GM10266 (cell line): Measurements from ENCODE around the gene TRIM4.
"Not testable (repeated sequence)": the region's sequence is repeated elsewhere in the genome, so short reads cannot be mapped to it uniquely, and the experiment has no call there.

Experiments
- DNase-seq: peaks from one replicate; pipeline ENCODE4 v3.0.0; 2012; ENCODE audit errors: extremely low spot score
- CTCF ChIP-seq: IDR thresholded peaks from 2 replicates; pipeline ENCODE4 v1.5.1; 2012; ENCODE audit warnings: mild to moderate bottlenecking, low read depth; ENCODE audit not compliant: control insufficient read depth, insufficient read depth; ENCODE audit errors: missing control alignments

TRIM4 gene

GRCh38 chr7:99881370-99881769 is 38.0 kb downstream of the TRIM4 start:
- TF ChIP-seq CTCF: no peak
- no peak for DNase-seq

GRCh38 chr7:99876933-99877332 is 42.4 kb downstream of the TRIM4 start, which contains the start of gene OR2AE1:
Gene OR2AE1 (minus strand): TSS chr7:99877033. CDS start chr7:99877033, 0 bp downstream.
- TF ChIP-seq CTCF: no peak
- no peak for DNase-seq

DNA sequence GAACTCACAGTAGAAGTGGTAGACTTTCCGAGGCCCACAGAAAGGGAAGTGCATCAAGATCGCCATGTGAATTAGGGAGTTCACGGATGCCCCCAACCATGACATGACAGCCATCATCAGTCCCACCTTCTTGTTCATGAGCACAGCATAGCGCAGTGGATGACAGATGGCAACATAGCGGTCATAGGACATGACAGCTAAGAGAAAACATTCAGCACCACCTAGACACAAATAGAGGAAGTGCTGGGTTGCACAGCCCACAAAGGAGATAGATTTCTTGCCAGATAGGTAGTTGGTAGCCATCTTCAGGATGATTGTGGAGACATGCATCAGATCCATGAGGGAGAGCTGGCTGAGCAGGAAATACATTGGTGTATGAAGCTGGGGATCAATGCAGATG is 42.8 kb downstream of the TRIM4 start:
- no peak for DNase-seq

GRCh38 chr7:99868246-99868645 is 51.1 kb downstream of the TRIM4 start:
- no peak for DNase-seq
- TF ChIP-seq CTCF: no peak

More for the DNA sequence above, 42.8 kb downstream of the TRIM4 start:
- TF ChIP-seq CTCF: no peak

DNA sequence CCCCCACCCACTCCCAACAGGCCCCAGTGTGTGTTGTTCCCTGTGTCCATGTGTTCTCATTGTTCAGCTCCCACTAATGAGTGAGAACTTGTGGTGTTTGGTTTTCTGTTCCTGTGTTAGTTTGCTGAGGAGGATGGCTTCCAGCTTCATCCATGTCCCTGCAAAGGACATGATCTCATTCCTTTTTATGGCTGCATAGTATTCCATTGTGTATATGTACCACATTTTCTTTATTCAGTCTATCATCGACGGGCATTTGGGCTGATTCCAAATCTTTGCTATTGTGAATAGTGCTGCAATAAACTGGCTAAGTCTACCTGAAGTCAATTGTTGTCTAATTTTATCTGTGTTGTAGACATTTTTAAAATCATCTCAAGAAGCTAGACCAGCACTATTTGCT is 51.9 kb downstream of the TRIM4 start:
- DNase-seq: not testable (repeated sequence)

DNA sequence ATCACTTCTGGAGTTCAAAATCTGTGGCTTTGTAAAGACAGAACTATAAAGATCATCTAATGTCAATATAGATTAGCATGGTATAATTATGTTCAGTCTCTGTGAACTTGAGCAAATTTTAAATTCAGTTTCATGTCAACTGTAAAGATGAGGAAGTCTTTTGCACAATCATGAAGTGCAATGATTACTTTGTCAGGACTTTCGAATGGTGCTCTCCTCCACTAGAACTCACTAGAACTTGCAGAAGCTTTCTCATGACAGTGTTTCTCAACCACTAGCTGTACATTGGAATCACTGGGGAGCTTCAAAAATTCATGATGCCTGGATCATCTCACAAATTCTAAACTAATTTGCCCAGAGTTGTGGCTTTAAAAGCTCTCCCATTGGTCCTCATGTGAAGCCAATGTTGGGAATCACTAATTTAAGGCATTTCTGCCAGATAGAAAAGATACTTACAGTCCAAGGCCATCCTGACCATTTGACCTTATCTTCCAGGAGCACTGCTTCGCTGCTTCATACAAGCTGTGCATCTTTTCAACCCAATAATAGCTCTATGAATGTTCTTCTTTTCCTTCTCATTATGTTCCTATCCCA is 55.4 kb downstream of the TRIM4 start:
- no peak for DNase-seq
- no peak for TF ChIP-seq CTCF

DNA sequence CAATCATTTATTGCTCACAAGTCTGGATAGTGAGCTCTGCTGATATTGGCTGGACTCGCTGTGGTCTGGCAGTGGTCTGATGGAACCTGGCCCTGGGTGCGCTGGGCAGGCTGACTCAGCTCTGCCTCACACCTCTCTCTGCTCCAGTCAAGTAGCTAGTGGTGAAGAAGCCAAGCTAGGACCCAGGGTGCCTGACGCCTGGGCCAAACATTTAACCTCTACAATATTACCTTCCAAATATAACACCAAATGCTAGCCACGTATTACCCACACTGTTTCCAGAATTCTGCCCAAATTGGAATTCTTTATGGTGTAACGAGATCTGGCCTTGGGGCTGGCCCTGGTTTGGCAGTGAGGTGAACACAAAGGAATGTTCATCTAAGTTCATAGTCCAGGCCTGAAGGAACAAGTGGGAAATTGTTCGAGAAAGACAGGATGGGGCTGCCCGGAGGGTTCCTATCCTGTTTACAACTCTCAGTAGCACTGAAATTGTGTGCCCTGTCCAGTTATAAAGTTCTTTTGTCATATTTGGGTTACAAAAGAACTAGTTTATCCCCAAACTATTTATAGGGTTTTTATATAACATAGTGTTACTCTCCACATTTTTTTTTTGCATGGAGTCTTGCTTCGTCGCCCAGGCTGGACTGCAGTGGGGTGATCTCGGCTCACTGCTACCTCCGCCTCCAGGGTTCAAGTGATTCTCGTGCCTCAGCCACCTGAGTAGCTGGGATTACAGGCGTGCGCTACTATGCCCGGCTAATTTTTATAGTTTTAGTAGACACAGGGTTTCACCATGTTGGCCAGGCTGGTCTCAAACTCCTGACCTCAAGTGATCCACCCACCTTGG is 58.8 kb downstream of the TRIM4 start:
- no peak for TF ChIP-seq CTCF

More for the DNA sequence above, 58.8 kb downstream of the TRIM4 start:
- no peak for DNase-seq
